Cortex of kidney (tissue), 1 donor: ENCODE results near the gene AMIGO3.

Experiments
- DNase-seq: peaks from one replicate; lab custom pipeline; 2025; lab: John Stamatoyannopoulos, UW

AMIGO3 gene

DNA sequence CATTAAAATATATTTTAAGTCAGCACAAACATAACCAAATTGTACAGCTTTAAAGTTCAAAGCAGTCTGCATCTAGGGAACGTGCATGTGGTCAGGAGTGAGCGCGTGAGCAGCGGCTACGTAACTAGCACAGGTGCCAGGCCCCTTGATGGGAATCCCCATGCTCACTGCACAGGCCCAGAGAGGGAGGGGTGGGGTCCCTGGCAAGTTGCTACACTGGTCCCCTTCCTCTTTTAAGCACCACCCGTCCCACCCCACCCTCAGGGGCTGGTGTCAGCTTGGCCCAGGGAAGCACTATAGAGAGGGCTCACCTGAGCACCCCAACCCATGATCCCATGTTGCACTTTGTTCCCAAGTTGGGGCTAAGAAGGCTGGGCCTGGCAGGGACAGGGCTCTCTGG is 5.1 kb upstream of the AMIGO3 start:
- DNase-seq, result no peak

DNA sequence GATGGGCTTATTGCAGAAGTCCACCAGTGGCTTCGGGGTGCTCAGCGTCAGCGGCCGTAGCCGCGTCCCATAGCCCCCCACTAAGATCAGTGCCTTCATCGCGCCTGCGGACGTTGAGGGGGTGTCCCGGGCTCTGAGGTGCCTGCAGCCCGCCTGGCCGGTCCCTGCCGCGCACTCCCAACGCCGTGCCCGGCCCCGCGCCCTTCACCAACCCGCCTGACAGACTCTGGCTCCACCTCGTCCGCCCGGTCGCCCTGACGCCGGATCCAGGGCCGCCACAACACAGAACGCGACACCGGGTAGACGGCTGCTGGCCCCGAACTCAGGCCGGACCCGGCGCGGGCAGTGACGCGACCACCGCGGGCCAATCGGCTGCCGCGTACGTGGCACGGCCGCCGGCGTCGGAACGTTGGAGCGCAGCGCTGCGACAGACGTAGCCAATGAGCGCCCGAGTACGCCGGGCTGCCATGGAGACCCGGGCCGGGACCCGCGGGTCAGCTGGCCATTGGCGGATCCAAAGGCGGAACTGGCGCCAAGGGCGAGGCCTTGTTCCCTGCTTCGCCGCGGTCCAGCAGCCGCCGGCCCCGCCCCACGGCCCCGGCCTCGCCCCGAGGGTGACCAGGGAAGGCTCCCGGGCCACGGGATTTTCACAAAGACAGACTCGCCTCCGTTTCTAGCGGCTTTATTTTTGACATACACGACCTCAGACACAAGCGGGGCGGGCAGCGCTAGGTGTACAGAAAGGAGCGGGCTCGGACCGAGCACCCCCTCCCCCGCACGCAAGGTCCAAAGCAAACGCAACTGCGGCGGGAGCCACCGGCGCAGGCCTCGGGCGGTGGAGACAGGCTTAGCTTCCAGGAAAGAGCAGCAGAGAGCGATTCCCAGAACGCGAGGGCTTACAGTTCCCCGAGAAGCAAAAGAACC is 4.4 kb upstream of the AMIGO3 start, which contains the start of gene GMPPB:
GMPPB (minus strand) TSS at position 324 of the 924 bp plus-strand sequence; CDS start at position 99, 225 bp downstream.
- peak; percentile 81 for DNase-seq

GRCh38 chr3:49723296-49723627 is 3.8 kb upstream of the AMIGO3 start:
- DNase-seq, result no peak

- no peak for DNase-seq
These were observed 3.4 kb upstream of the AMIGO3 start for GRCh38 chr3:49722896-49723295.

DNA sequence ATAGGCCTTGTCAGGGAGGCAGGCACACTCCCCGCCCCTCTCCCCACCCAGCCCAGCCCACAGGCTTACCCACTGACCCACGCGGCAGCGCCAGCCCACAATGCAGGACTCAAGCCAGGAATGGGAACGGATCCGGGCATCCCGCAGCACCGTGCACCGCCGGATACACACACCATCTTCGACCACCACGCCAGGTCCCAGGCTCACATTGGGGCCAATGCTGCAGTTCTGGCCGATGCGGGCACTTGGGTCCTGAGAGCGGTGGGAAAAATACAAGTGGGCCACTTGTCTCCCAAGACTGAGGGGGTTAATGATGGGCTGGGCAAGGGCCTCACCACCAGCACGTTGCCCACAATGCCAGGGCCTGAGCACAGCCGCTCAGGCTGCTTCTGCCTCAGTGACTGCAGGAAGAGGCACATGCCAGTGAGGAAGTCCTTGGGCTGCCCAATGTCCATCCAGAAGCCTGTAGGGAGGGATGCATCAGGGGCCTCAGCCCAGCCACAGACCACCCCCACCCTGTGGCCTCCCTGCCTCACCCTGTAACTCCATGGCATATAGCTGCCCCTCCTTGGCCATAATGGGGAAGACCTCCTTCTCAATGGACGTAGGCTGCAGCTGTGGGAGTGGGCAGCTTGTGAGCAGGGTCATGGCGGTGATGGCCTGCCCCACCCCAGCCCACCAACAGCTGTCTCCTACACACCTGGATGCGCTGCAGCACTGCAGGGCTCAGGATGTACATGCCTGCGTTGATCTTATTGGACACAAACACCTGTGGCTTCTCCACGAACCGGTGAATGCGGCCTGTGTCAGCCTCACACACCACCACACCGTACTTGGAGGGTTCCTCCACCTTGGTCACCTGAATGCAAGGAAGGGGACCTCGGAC is 2.7 kb upstream of the AMIGO3 start:
- no peak for DNase-seq

DNA sequence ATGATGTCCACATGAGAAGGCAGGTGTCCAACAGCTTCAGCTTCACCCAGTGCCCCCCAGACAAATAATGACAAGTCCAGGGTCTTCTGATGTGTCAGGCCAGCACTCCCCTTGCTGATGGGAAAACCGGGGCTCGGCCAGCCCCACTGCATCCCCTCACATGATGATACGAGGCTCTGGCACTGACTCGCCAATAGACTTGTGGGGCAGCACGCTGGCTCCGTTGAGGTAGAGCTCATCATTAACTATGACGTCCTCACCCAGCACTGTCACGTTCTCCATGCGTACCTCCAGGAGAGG is 2.1 kb upstream of the AMIGO3 start:
- DNase-seq, result no peak

DNA sequence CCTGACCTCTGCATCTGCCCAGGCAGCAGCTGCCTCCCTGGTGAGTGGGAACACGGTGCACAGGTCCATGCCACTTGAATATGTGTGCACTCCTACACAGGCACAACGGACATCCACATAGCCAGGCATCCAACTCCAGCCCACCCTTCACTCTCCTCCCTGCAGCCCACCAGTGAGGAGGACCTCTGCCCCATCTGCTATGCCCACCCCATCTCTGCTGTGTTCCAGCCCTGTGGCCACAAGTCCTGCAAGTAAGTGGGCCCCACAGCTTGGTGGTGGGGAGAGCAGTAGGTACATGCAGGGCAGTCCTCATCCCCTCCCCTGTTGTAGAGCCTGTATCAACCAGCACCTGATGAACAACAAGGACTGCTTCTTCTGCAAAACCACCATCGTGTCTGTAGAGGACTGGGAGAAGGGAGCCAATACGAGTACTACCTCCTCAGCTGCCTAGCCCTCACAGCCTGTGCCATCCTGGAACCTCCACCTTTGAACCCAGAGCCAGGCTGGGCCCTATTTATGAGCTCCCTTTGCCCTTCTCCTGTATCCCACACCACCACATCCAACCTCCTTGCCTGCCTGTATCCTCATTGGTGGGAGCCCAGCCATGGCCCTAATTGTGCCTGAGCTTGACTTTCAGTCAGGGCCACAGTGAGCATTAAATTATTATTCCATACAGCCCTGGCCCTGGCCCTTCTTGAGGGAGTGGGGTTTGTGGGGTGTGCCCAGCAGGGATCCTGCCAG is 1.5 kb upstream of the AMIGO3 start:
- DNase-seq, result no peak

DNA sequence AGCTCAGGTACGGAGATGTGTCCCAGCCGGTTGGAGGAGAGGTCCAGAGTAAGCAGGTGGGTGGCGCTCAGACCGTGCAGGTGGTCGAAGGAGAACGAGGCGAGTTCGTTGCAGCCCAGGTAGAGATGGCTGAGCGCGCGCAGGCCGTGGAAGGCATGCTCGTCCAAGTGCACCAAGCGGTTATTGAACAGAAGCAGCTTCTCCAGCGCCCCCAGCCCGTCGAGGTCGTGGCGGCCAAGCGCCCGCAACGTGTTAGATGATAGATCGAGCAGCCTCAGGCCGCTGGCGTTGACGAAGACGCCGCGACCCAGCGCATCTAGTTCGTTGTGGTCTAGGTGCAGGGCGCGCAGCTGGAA is 648 bp downstream of the AMIGO3 start:
- no peak for DNase-seq

DNA sequence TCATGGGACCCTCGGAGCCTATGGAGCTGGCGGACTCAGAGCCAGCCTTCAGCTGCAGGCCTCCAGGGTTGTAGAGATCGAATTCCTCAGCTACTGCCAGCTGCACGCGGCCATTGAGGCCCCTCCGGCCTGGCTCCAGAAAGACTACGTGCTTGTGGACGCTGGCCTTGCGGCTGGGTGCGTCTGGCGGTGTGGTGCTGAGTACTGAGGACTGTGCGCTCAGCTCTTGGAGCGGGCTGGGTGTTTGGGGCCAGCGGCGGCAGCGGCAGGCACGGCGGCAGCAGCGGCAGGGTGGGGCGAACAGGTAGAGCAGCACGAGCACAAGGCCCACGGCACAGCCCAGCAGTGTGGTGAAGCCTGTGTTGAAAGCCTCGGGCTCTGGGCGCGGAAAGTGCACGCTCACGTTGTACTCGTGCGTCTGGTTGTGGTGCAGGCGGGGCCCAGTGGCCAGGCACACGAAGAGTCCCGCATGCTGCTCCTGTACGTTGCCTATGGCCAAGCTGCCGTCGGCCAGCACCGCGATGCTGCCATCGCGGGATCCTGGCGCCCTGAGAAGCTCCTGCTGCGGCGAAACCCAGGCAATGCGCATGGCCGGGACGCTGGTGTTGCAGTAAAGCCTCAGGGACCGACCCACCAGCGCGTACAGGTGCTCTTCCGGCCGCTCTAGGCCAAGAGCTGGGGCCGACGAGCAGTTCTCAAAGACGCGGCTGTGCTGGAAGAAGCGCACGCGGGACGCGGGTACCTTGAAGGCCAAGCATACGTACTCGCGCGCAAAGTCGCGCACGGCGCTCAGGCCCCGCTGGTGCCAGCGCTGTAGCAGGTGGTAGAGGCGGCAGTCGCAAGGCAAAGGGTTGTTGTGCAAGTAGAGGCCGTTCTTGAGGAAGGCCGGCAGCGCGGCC is 1.3 kb downstream of the AMIGO3 start:
- DNase-seq, result no peak

DNA sequence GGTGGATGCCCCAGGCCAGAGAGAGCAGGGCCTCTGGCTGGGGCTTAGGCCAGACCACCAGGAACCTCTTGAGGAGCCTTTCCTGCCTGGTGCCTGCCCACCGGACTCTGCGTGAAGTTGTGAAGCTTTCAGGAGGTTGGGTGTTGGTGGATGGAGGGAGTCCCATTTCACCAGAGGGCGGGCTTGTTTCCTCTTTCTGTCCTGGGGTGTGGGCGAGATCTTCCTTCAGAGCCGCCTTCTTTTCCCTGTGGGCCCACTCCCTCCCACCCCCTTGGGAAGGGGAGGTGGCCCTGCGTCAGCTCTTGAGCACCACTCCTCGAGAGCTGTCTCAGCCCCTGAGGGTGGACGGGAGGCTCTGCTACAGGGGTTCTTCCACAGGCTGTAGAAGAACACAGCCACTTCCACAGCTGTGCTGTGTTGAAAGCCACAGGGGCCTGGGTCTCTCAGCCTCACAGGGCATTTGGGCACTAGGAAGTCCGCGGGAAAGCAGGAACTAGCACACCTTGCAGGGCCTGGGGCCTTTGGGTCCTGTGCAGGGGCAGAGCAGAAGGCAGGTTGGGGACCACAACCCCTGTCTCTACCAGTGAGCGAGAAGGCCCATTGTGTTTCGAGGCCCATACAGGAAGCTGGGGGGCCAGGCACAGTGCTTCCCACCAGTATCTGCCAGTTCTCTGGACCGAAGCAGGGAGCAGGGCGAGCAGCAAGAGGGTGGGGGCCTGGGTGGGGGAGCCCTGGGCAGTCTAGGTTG is 2.1 kb downstream of the AMIGO3 start:
- no peak for DNase-seq

DNA sequence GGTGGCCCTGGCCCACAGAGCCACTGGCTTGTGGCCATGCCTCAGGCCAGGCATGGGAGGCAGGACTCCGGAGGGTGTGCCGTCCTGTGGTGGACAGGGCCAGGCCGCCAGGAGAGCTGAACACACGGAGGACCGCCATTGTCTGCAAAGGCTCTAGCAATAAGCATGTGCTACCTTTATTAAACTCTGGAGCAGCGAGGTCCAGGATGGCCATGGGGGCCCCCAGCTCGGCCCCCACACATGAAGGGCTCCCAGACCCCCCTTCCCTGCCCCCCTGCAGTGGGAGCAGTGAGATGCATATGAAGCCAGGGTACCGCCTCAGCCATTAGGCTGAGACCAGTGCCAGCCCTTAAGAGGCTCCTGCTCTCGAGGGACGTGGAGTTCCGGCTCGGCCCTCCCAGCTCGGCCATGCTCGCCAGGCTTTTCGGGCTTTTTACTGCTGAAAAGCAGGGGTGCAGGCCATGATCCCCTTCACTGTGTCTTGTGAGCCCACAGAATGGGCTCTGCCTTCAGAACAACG is 2.7 kb downstream of the AMIGO3 start:
- no peak for DNase-seq

DNA sequence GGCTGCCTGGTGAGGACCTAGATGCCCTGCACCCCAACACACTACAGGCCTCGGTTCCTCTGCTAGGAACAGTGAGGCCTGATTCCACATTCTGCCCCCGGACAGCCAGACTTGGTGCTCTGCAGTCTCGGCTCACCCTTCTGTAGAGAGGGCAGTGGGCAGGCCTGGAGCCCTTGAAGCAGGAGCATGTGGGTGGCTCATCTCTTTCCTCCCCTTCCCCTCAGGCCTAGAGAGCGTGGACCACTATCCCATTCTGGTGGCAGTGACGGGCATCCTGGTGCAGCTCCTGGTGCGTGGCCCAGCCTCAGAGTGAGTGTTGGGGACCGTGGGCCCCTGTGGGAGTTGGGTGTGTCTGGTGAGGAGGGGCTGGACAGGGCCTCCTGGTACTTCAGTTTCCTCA is 3.3 kb downstream of the AMIGO3 start:
- no peak for DNase-seq

DNA sequence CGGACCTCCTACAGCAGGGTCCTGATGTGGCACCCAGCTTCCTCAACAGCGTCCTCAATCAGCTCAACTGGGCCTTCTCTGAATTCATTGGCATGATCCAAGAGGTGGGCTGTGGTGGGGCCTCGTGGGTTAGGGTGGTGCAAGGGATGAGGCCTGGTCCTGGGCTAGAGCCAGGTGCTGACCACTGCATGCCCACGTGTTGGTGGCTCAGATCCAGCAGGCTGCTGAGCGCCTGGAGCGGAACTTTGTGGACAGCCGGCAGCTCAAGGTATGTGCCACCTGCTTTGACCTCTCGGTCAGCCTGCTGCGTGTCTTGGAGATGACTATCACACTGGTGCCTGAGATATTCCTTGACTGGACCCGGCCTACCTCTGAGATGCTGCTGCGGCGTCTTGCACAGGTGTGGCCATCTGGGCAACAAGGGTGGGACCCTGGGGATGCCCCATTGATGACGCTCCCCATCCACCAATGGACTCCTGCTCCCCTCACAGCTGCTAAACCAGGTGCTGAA is 3.8 kb downstream of the AMIGO3 start:
- DNase-seq, result no peak

DNA sequence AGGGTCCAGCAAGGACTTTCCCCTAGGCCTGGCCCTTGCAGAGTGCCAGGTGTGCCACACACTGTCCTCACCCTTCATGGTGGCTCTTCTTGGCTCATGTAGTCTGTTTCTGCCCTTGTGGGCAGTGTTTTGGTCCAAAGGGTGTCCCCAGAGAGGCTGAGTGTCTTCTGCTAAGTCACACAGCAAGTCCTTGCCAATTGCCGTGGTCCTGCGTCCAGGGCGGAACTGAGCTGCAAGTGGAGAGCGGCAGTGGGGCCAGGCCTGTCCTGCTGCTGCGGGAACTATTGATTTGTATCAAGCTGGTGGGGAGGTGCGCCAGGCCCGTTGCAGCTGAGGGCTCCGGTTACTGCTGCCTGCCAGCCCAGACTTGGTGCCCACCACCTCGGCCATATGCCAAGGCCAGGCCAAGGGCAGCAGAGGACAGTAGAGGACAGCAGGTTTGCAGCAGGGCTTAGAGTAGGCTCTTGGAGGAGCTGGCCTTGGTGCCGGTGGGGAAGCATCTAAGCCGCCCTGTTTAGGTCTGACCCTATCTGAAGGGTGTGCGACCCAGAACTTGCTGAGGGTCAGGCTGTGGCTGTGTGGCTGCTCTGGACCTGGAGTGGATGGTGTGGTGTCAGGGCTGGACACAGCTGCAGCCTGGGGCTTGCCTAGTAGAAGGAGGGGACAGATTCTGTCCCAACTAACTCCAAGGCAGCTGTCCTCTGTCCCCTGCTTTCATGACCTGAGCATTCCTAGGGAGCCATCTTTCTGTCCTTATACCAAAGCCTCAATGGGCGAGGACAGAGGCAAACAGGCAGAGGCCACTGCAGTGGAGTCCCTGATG is 4.5 kb downstream of the AMIGO3 start:
- DNase-seq, result no peak

DNA sequence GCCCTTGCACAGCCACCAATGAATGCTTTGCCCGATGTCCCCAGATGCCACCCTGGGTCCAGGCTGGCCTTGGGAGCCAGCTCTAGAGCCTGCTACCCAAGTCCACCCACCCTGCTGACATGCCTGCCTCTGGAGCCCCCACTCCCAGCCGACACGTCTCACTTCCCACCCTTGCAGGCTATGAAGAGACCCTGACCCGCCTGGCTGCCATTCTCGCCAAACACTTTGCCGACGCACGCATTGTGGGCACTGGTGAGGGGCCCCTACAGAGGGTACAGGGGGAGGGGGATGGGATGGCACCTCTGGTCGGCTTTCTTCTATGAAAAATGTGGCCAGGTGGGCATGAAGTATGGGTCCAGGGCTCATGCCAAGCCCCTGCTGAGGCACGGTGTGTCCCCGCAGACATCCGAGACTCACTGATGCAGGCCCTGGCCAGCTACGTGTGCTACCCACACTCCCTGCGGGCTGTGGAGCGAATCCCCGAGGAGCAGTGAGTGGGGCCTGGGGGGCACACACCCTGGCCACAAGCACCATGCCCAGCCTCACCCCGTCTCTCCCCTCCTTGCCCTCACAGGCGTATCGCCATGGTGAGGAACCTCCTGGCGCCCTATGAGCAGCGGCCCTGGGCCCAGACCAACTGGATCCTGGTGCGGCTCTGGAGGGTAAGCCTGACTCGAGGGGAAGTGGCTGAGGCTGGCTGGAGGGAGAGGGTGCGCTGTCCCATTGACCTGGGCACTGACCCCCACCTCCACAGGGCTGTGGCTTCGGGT is 6.0 kb downstream of the AMIGO3 start:
- DNase-seq, result no peak

GRCh38 chr3:49712631-49713317 is 6.7 kb downstream of the AMIGO3 start:
- DNase-seq, result no peak

DNA sequence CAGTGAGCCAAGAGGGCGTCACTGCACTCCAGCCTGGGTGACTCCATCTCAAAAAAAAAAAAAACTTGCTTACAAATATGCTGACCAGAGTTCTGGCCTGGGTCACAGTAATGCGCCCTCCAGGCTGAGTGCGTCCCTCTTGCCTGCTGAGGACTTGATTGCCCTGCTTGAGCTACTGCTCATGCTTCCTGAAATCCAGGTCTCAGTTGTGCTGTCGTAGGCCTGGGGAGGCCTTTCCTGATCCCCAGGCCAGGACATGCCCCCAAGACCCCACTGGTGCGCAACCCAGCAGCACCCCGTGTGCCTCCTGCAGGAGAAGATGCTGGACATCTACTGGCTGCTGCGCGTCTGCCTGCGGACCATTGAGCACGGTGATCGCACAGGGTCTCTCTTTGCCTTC is 7.3 kb downstream of the AMIGO3 start:
- DNase-seq, result no peak

- DNase-seq, result no peak
These were observed 8.0 kb downstream of the AMIGO3 start for GRCh38 chr3:49711489-49711888.
